Muscle of leg (tissue), 16 donors: ENCODE measurements around the gene TMEM63C. TPM values are rescaled to one million over a fixed set of nuclear protein-coding genes. Genes with fewer than 3 reads are reported as not detected.

Experiments
- DNase-seq: peaks from one replicate; pipeline ENCODE4 v3.0.0; 2013
- H3K27ac ChIP-seq: one replicate; pipeline ENCODE4 v1.5.1; 2013; ENCODE audit warnings: mild to moderate bottlenecking, low read length, control low read depth
- H3K27me3 ChIP-seq: one replicate; pipeline ENCODE4 v1.6.1; 2013; ENCODE audit warnings: low read length; ENCODE audit not compliant: control insufficient read depth, insufficient read depth
- H3K36me3 ChIP-seq: one replicate; pipeline ENCODE4 v1.6.1; 2013; ENCODE audit warnings: low read length; ENCODE audit not compliant: control insufficient read depth, insufficient read depth
- H3K4me1 ChIP-seq: one replicate; pipeline ENCODE4 v1.6.1; 2013; ENCODE audit warnings: low read length; ENCODE audit not compliant: control insufficient read depth, insufficient read depth
- H3K4me3 ChIP-seq: one replicate; pipeline ENCODE4 v1.5.1; 2013; ENCODE audit warnings: low read length, control low read depth
- H3K9me3 ChIP-seq: replicated peaks from 2 replicates; pipeline ENCODE4 v1.6.1; 2013; ENCODE audit warnings: low read depth, low read length; ENCODE audit not compliant: control insufficient read depth
- WGBS: methylation state at CpG from one replicate; pipeline ENCODE4 v1.1.5; 2013; ENCODE audit warnings: missing lambda C conversion rate; ENCODE audit not compliant: insufficient coverage; 5-methylcytosine and 5-hydroxymethylcytosine counted together
- long read RNA-seq, 11 donors: transcript quantifications; one replicate each; lab custom pipeline, GENCODE V29; 2026
- polyA plus RNA-seq, 8 donors: library from polyadenylated mRNA; unstranded; fragments of 120-200 nt; gene quantifications; one replicate each; pipeline versions ENCODE4 v1.2.1 to v1.2.3, GENCODE V29; 2013; ENCODE audit warnings: inconsistent platforms in 1 of 8, low replicate concordance in 1 of 8; ENCODE audit not compliant: insufficient read length in 8 of 8, insufficient read depth in 1 of 8
- total RNA-seq: library from RNA; stranded (reverse); fragments of 120-200 nt; gene quantifications from one replicate; pipeline ENCODE4 v1.2.4, GENCODE V29; 2013

Gene TMEM63C
- 0.71 TPM for total RNA-seq
- 1 to 10 TPM; 1.3 to 5.2 (median 2.5) TPM for polyA plus RNA-seq
- long read RNA-seq, donor 1, result 0 reads
- long read RNA-seq, donor 2, result 0 reads
- long read RNA-seq, donor 3, result 0 reads
- long read RNA-seq, donor 4, result 0 reads
- long read RNA-seq, donor 5, result 0 reads
- long read RNA-seq, donor 6, result 0 reads
- long read RNA-seq, donor 7, result 0 reads
- long read RNA-seq, donor 8, result 0 reads
- long read RNA-seq, donor 9, result 0 reads
- long read RNA-seq, donor 10, result 0 reads
- long read RNA-seq, donor 11, result 0 reads

- DNase-seq, result peak; percentile 20
- Histone ChIP-seq H3K4me1 (peaks cover 21% of the 10 kb centered on the region), H3K27ac (no peak within 1 kb of the TSS), H3K9me3 (no peaks in the 10 kb centered on the region), H3K36me3 (no peaks in the 10 kb centered on the region), H3K4me3 (peak within 1 kb of the TSS; percentile 37), H3K27me3 (peaks cover 24% of the 10 kb centered on the region)
- WGBS, result 1% methylated on average over 38 of the region's 46 CpGs
These were observed at the start of gene TMEM63C for GRCh38 chr14:77181603-77182437. TSS of gene TMEM63C (plus strand) at chr14:77181798. CDS start at chr14:77218814, 37,016 bp downstream.

GRCh38 chr14:77131871-77132486, 49.6 kb upstream of the TMEM63C start:
- Histone ChIP-seq H3K27ac (no peak overlapping the region), H3K27me3 (peaks cover 35% of the 10 kb centered on the region), H3K36me3 (no peaks in the 10 kb centered on the region), H3K9me3 (no peaks in the 10 kb centered on the region), H3K4me1 (no peaks in the 10 kb centered on the region), H3K4me3 (no peak overlapping the region)
- WGBS, result 90% methylated on average over 5 of the region's 5 CpGs
- no peak for DNase-seq

- H3K4me3 ChIP-seq, result no peak overlapping the region
- DNase-seq, result peak; percentile 86
- WGBS, result 10% methylated on average over 22 of the region's 22 CpGs
- H3K27me3 ChIP-seq, result peaks cover 41% of the 10 kb centered on the region
- H3K4me1 ChIP-seq, result no peaks in the 10 kb centered on the region
- H3K9me3 ChIP-seq, result no peaks in the 10 kb centered on the region
- no peaks in the 10 kb centered on the region for H3K36me3 ChIP-seq
- H3K27ac ChIP-seq, result no peak overlapping the region
These were observed 47.8 kb upstream of the TMEM63C start for GRCh38 chr14:77133720-77134338.

GRCh38 chr14:77139022-77139421, 42.6 kb upstream of the TMEM63C start:
- Histone ChIP-seq H3K27me3 (peaks cover 70% of the 10 kb centered on the region), H3K9me3 (no peaks in the 10 kb centered on the region), H3K4me1 (peaks cover 23% of the 10 kb centered on the region), H3K4me3 (no peak overlapping the region), H3K27ac (no peak overlapping the region), H3K36me3 (no peaks in the 10 kb centered on the region)
- WGBS, result 86% methylated on average over 15 of the region's 15 CpGs
- DNase-seq, result no peak

GRCh38 chr14:77139540-77140358, 41.8 kb upstream of the TMEM63C start:
- Histone ChIP-seq H3K4me1 (peaks cover 23% of the 10 kb centered on the region), H3K27ac (no peak overlapping the region), H3K36me3 (no peaks in the 10 kb centered on the region), H3K4me3 (no peak overlapping the region), H3K9me3 (no peaks in the 10 kb centered on the region), H3K27me3 (peaks cover 70% of the 10 kb centered on the region)
- DNase-seq, result no peak
- WGBS, result 1% methylated on average over 36 of the region's 52 CpGs

- peaks cover 67% of the 10 kb centered on the region for H3K27me3 ChIP-seq
- H3K27ac ChIP-seq, result no peak overlapping the region
- H3K36me3 ChIP-seq, result no peaks in the 10 kb centered on the region
- H3K4me1 ChIP-seq, result peaks cover 23% of the 10 kb centered on the region
- under 1% methylated on average over 63 of the region's 67 CpGs for WGBS
- no peak for DNase-seq
- H3K4me3 ChIP-seq, result peak overlapping the region; percentile 21
- H3K9me3 ChIP-seq, result no peaks in the 10 kb centered on the region
These were observed 41.0 kb upstream of the TMEM63C start for GRCh38 chr14:77140359-77141213.

- no peak within 1 kb of the TSS for H3K27ac ChIP-seq
- peak within 1 kb of the TSS; percentile 32 for H3K4me3 ChIP-seq
- no peaks in the 10 kb centered on the region for H3K9me3 ChIP-seq
- peaks cover 23% of the 10 kb centered on the region for H3K4me1 ChIP-seq
- DNase-seq, result peak; percentile 48
- H3K36me3 ChIP-seq, result no peaks in the 10 kb centered on the region
- under 1% methylated on average over 76 of the region's 77 CpGs for WGBS
- H3K27me3 ChIP-seq, result peaks cover 74% of the 10 kb centered on the region
These were observed 40.2 kb upstream of the TMEM63C start, which contains the start of gene ZDHHC22 for GRCh38 chr14:77141214-77142004. TSS of gene ZDHHC22 (minus strand) at chr14:77141791. CDS start at chr14:77139738, 2,053 bp downstream.

- peaks cover 23% of the 10 kb centered on the region for H3K4me1 ChIP-seq
- no peaks in the 10 kb centered on the region for H3K36me3 ChIP-seq
- WGBS, result 0% methylated on average over 3 of the region's 9 CpGs
- no peak for DNase-seq
- peaks cover 80% of the 10 kb centered on the region for H3K27me3 ChIP-seq
- H3K4me3 ChIP-seq, result peak overlapping the region; percentile 32
- H3K9me3 ChIP-seq, result no peaks in the 10 kb centered on the region
- H3K27ac ChIP-seq, result no peak overlapping the region
These were observed 39.4 kb upstream of the TMEM63C start for GRCh38 chr14:77142005-77142800.
